Measurements from ENCODE around the gene KRT81. TPM values are rescaled to one million over a fixed set of nuclear protein-coding genes. Genes with fewer than 3 reads are reported as not detected.

The KRT81 gene
- polyA plus RNA-seq, 3 donors: not detected

DNA sequence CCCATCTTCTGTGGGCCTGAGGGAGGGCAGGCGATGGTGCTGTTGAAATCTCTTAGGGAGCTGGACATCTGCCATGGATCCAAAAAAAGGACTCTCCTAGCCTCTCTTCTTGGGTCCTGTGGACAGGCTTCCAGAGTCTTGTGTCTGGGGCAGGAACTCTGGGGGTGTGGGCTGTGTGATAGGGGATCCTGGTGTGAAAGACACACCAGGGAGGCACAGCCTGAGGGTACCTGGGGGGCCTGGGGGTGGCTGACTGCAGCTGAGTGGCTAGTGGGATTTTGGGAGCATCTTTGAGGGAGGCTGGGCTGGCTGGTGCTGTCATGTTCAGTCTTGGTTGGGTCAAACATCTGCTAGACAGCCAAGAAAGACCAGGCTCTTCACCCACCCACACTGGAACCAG, 31.7 kb upstream of the KRT81 start:
- Histone ChIP-seq H3K9me3 (replicated peaks in 1 of 2; ENCODE audit: control insufficient read depth in 1 of 2, insufficient read depth in 1 of 2, low read length in 2 of 2) (no peaks in the 10 kb centered on the region), H2AFZ (ENCODE audit: insufficient read depth, low read depth, low read length, poor library complexity, severe bottlenecking) (no peak overlapping the region), H3K9ac (ENCODE audit: insufficient read depth, low read length, poor library complexity, severe bottlenecking) (no peak overlapping the region), H3K36me3 (replicated peaks in 1 of 2; ENCODE audit: control insufficient read depth in 1 of 2, insufficient read depth in 2 of 2, low read length in 2 of 2) (no peaks in the 10 kb centered on the region), H3K4me3 (replicated peaks in 1 of 3; ENCODE audit: low read depth in 2 of 3, low read length in 3 of 3) (no peak overlapping the region), H3K4me1 (ENCODE audit: control insufficient read depth in 1 of 2, insufficient read depth in 2 of 2, low read length in 2 of 2) (no peaks in the 10 kb centered on the region), H3K27ac (ENCODE audit: low read depth in 1 of 2, low read length in 2 of 2) (no peak overlapping the region), H4K20me1 (ENCODE audit: insufficient read depth, low read length) (no peaks in the 10 kb centered on the region), H3K4me2 (replicated peaks; ENCODE audit: extremely low read depth, low read length, poor library complexity, severe bottlenecking) (no peak overlapping the region), H3K27me3 (ENCODE audit: control insufficient read depth in 2 of 2, insufficient read depth in 2 of 2, low read length in 2 of 2) (peaks cover 0 to 22% of the 10 kb centered on the region in 2 donors), H3K79me2 (ENCODE audit: insufficient read depth, low read length) (no peaks in the 10 kb centered on the region)
- intact Hi-C loops (cut with micrococcal nuclease): no loop called here
- TF ChIP-seq, protein P1, sequence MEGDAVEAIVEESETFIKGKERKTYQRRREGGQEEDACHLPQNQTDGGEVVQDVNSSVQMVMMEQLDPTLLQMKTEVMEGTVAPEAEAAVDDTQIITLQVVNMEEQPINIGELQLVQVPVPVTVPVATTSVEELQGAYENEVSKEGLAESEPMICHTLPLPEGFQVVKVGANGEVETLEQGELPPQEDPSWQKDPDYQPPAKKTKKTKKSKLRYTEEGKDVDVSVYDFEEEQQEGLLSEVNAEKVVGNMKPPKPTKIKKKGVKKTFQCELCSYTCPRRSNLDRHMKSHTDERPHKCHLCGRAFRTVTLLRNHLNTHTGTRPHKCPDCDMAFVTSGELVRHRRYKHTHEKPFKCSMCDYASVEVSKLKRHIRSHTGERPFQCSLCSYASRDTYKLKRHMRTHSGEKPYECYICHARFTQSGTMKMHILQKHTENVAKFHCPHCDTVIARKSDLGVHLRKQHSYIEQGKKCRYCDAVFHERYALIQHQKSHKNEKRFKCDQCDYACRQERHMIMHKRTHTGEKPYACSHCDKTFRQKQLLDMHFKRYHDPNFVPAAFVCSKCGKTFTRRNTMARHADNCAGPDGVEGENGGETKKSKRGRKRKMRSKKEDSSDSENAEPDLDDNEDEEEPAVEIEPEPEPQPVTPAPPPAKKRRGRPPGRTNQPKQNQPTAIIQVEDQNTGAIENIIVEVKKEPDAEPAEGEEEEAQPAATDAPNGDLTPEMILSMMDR (IDR thresholded peaks at IDR 0.05): no peak
- H3K9me3 Mint-ChIP-seq: peaks cover 0 to 2% (median 0%) of the 10 kb centered on the region in 7 donors
- H3K4me1 Mint-ChIP-seq: peaks cover 4% of the 10 kb centered on the region
- peaks cover 26 to 65% (median 29%) of the 10 kb centered on the region in 3 donors for H3K27me3 Mint-ChIP-seq (ENCODE audit: low read depth in 3 of 3)
- DNase-seq: no peak
- no peak overlapping the region for H3K27ac Mint-ChIP-seq
- H3K4me3 Mint-ChIP-seq: no peak overlapping the region
- 100% methylated on average over 1 of the region's 1 CpG for WGBS (ENCODE audit: insufficient coverage)
- no peaks in the 10 kb centered on the region for H3K36me3 Mint-ChIP-seq

DNA sequence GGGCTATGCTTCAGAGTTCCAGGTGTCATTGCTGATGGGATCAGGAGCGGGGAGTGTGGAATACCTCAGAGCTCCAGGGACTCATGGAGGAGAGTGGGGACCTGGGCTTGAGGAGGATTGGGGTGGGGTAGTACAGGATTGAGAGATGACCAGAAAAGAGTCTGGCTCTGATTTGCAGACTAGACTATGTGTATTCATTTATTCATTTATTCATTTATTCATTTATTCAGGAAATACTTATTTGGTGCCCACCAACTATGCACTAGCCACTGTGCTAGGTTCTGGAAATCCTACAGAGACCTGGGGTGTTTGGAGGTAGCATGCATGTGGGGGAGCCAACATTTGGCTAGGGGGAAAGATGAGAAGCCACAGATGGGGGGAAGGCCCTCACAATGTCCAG, 30.7 kb upstream of the KRT81 start:
- TF ChIP-seq, protein P1 (IDR thresholded peaks at IDR 0.05): no peak
- Histone ChIP-seq H4K20me1 (ENCODE audit: insufficient read depth, low read length) (no peaks in the 10 kb centered on the region), H3K79me2 (ENCODE audit: insufficient read depth, low read length) (no peaks in the 10 kb centered on the region), H3K27me3 (ENCODE audit: control insufficient read depth in 2 of 2, insufficient read depth in 2 of 2, low read length in 2 of 2) (peaks cover 0 to 22% of the 10 kb centered on the region in 2 donors), H3K36me3 (replicated peaks in 1 of 2; ENCODE audit: control insufficient read depth in 1 of 2, insufficient read depth in 2 of 2, low read length in 2 of 2) (no peaks in the 10 kb centered on the region), H3K4me3 (replicated peaks in 1 of 3; ENCODE audit: low read depth in 2 of 3, low read length in 3 of 3) (no peak overlapping the region), H3K9ac (ENCODE audit: insufficient read depth, low read length, poor library complexity, severe bottlenecking) (no peak overlapping the region), H3K9me3 (replicated peaks in 1 of 2; ENCODE audit: control insufficient read depth in 1 of 2, insufficient read depth in 1 of 2, low read length in 2 of 2) (no peaks in the 10 kb centered on the region), H2AFZ (ENCODE audit: insufficient read depth, low read depth, low read length, poor library complexity, severe bottlenecking) (no peak overlapping the region), H3K4me2 (replicated peaks; ENCODE audit: extremely low read depth, low read length, poor library complexity, severe bottlenecking) (no peak overlapping the region), H3K4me1 (ENCODE audit: control insufficient read depth in 1 of 2, insufficient read depth in 2 of 2, low read length in 2 of 2) (no peaks in the 10 kb centered on the region), H3K27ac (ENCODE audit: low read depth in 1 of 2, low read length in 2 of 2) (no peak overlapping the region)
- H3K4me3 Mint-ChIP-seq: no peak overlapping the region
- WGBS (ENCODE audit: insufficient coverage): 100% methylated on average over 1 of the region's 1 CpG
- DNase-seq: no peak
- peaks cover 27 to 62% (median 28%) of the 10 kb centered on the region in 3 donors for H3K27me3 Mint-ChIP-seq (ENCODE audit: low read depth in 3 of 3)
- H3K4me1 Mint-ChIP-seq: peaks cover under 1% of the 10 kb centered on the region
- H3K27ac Mint-ChIP-seq: no peak overlapping the region
- no peaks in the 10 kb centered on the region for H3K36me3 Mint-ChIP-seq
- intact Hi-C loops (cut with micrococcal nuclease): no loop called here
- H3K9me3 Mint-ChIP-seq: peaks cover 0 to 2% (median 0%) of the 10 kb centered on the region in 7 donors

Measured in CD14-positive monocyte (primary cell).